HepG2 (cell line): ENCODE data around the gene CYCS. TPM values are rescaled to one million over a fixed set of nuclear protein-coding genes. Genes with fewer than 3 reads are reported as not detected.
A peak's percentile ranks its signal among the peaks of the same experiment; 100 is the strongest.

ENCODE experiments used
- AKAP8 ChIP-seq: sonication (generic); formaldehyde crosslinking; IDR thresholded peaks from 2 replicates; pipeline ENCODE4 v1.5.1; 2020; ENCODE audit warnings: mild to moderate bottlenecking, missing genetic modification reagents
- CREB3 ChIP-seq: sonication (generic); formaldehyde crosslinking; IDR thresholded peaks from 2 replicates; pipeline ENCODE4 v1.5.0; 2020; ENCODE audit warnings: missing genetic modification reagents
- EEA1 ChIP-seq: sonication (generic); formaldehyde crosslinking; IDR thresholded peaks from 2 replicates; pipeline ENCODE4 v1.5.1; 2020; ENCODE audit warnings: mild to moderate bottlenecking, missing genetic modification reagents, borderline replicate concordance
- EZH2 ChIP-seq: conservative IDR thresholded peaks from 2 replicates; pipeline ENCODE4 v1.6.1; 2012; ENCODE audit warnings: mild to moderate bottlenecking, low read depth, low read length, moderate library complexity
- GATA4 ChIP-seq: sonication (generic); IDR thresholded peaks from 2 replicates; pipeline ENCODE4 v1.6.1; 2016; ENCODE audit warnings: antibody characterized with exemption, low read depth, borderline replicate concordance
- RNF219 ChIP-seq: sonication (generic); formaldehyde crosslinking; IDR thresholded peaks from 2 replicates; pipeline ENCODE4 v1.5.0; 2020; ENCODE audit warnings: mild to moderate bottlenecking, missing genetic modification reagents
- SATB2 ChIP-seq: sonication (generic); formaldehyde crosslinking; IDR thresholded peaks from 2 replicates; pipeline ENCODE4 v1.5.0; 2020; ENCODE audit warnings: missing genetic modification reagents
- ZBTB39 ChIP-seq: sonication (generic); formaldehyde crosslinking; IDR thresholded peaks from 2 replicates; pipeline ENCODE4 v1.5.0; 2020; ENCODE audit warnings: missing genetic modification reagents
- ZNF282 ChIP-seq: fragments of 450-650 bp; IDR thresholded peaks from 2 replicates; pipeline ENCODE4 v1.6.1; 2018; ENCODE audit not compliant: partially characterized antibody
- ZNF407 ChIP-seq: sonication (generic); formaldehyde crosslinking; IDR thresholded peaks from one replicate; pipeline ENCODE4 v1.5.1; 2020; ENCODE audit warnings: mild to moderate bottlenecking, missing genetic modification reagents; ENCODE audit errors: not compliant biosample characterization
- ZNF710 ChIP-seq: sonication (generic); formaldehyde crosslinking; IDR thresholded peaks from 2 replicates; pipeline ENCODE4 v1.5.0; 2020; ENCODE audit warnings: mild to moderate bottlenecking, missing genetic modification reagents, borderline replicate concordance
- ZNF724P ChIP-seq: sonication (generic); formaldehyde crosslinking; IDR thresholded peaks from 2 replicates; pipeline ENCODE4 v1.8.0; 2022; ENCODE audit warnings: missing genetic modification reagents, borderline replicate concordance
- polyA plus RNA-seq, 8 experiments: library from polyadenylated mRNA; depleted of rRNA in 3 of 8; stranded (reverse) in 7 of 8; unstranded in 1 of 8; fragments of >200 nt; fragmentation: Illumina TruSeq in 4 of 8; extraction: Trizol in 4 of 8; gene quantifications; 2 replicates each; pipeline versions ENCODE4 v1.2.1 to v1.2.3, GENCODE V29; 2011 to 2016; ENCODE audit warnings: low read depth in 4 of 8, missing spikeins in 1 of 8, mixed read lengths in 1 of 8; ENCODE audit not compliant: insufficient read depth in 1 of 8
- total RNA-seq, 5 experiments: library from RNA; depleted of rRNA; stranded (reverse); fragments of >200 nt; fragmentation: Illumina TruSeq; extraction: Trizol; gene quantifications; 2 replicates each; pipeline ENCODE4 v1.2.3, GENCODE V29; 2016; ENCODE audit warnings: low read depth in 1 of 5

CYCS gene
- total and polyA plus RNA-seq, 2 of the 13 experiments (the other 11 are each of a cell fraction or from before 2014, with no cell fraction given), result 35.9 to 202 TPM

GRCh38 chr7:25125137-25125946, at the start of gene CYCS (continued):
- TF ChIP-seq ZNF407 (CRISPR knock-in tag) (peak; percentile 59), AKAP8 (CRISPR knock-in tag) (no peak), ZBTB39 (peak; percentile 79), EZH2 (no peak), CREB3 (CRISPR knock-in tag) (no peak), GATA4 (peak; percentile 82), ZNF724P (CRISPR knock-in tag) (peak; percentile 93), SATB2 (CRISPR knock-in tag) (0 out of 2 replicates have a peak, but pooled peaks have one; percentile 55), ZNF282 (no peak), EEA1 (no peak; the same call in 1 of the 2 replicates), RNF219 (CRISPR knock-in tag) (no peak), ZNF710 (CRISPR knock-in tag) (peak; percentile 26; the same call in 1 of the 2 replicates)
